Activated CD4-positive, alpha-beta T cell treated with anti-CD3 and anti-CD28 coated beads for 36 hours (primary cell): ENCODE data around the gene FIGN. TPM values are rescaled to one million over a fixed set of nuclear protein-coding genes. Genes with fewer than 3 reads are reported as not detected.

Experiments
- ATAC-seq: fragments of 200-7000 bp; cut with Tn5 transposase; one replicate; pipeline ENCODE4 v1.10.0; 2021; ENCODE audit warnings: mild to moderate bottlenecking, moderate library complexity
- CTCF ChIA-PET: fragments of 350-600 bp; sonication (Branson Sonifier 250); formaldehyde crosslinking; loops from one replicate; lab custom pipeline; 2021; ENCODE audit warnings: antibody characterized with exemption; lab: Charles Lee
- POLR2A ChIA-PET: fragments of 350-600 bp; sonication (Branson Sonifier 250); formaldehyde crosslinking; loops from one replicate; lab custom pipeline; 2021; ENCODE audit warnings: antibody characterized with exemption, inconsistent platforms; lab: Charles Lee
- DNase-seq: peaks from one replicate; pipeline ENCODE4 v3.0.0-alpha.2; 2020
- H3K27ac Mint-ChIP-seq: one replicate; pipeline ENCODE4 v1.8.0; 2021; ENCODE audit warnings: mixed read lengths
- H3K27me3 Mint-ChIP-seq: one replicate; pipeline ENCODE4 v1.8.0; 2021; ENCODE audit warnings: mixed read lengths
- H3K36me3 Mint-ChIP-seq: one replicate; pipeline ENCODE4 v1.8.0; 2021; ENCODE audit warnings: low read depth, mixed read lengths
- H3K4me1 Mint-ChIP-seq: one replicate; pipeline ENCODE4 v1.8.0; 2021; ENCODE audit warnings: mixed read lengths
- H3K4me3 Mint-ChIP-seq: one replicate; pipeline ENCODE4 v1.8.0; 2021; ENCODE audit warnings: mild to moderate bottlenecking, moderate library complexity, mixed read lengths
- H3K9me3 Mint-ChIP-seq: one replicate; pipeline ENCODE4 v1.8.0; 2021; ENCODE audit warnings: low read depth, mixed read lengths
- intact Hi-C, 2 experiments: fragments of 100-400 bp; cut with DNase I in 1 of 2; cut with micrococcal nuclease in 1 of 2; formaldehyde crosslinking; loops; one replicate each; pipeline versions ENCODE4 v1.14.2 to v1.15.1; 2022 to 2024; cut with DNase I, micrococcal nuclease
- total RNA-seq, 2 experiments: library from RNA; stranded (reverse); gene quantifications; one replicate each; pipeline ENCODE4 v1.2.3, GENCODE V29; 2021

The FIGN gene
- total RNA-seq, 2 experiments from 2014 or later = not detected

DNA sequence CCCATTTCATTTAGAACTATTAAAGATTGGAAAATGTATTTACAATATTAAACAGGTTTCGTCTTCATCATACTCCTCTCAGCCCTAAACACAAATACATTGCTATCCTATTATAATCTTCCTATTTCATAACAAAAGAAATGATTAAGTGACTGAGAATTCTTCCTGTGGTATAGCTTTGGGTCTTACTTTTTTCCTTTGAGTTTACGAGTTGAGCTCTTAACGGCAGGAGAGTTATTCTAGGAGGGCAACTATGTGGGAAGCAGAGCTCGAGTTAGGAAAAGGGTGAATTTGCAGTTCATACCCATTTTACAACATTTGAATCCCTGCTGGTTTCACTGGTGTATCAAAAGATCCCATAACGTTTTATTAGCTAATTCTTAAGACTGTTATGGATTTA lies 105.0 kb downstream of the FIGN start:
- Mint-ChIP-seq H3K27ac (no peak overlapping the region), H3K4me1 (no peaks in the 10 kb centered on the region), H3K36me3 (no peaks in the 10 kb centered on the region), H3K9me3 (peaks cover 5% of the 10 kb centered on the region), H3K27me3 (no peaks in the 10 kb centered on the region), H3K4me3 (no peak overlapping the region)
- ATAC-seq (no peak), DNase-seq (no peak)
- POLR2A ChIA-PET = no interaction called here
- CTCF ChIA-PET = interaction anchor here (0.6 to 0.7 kb wide), 2 partner anchors 138 to 229 kb away, joined by 3 to 4 read pairs; no protein-coding TSS in a partner anchor
- intact Hi-C loops = no loop called here

DNA sequence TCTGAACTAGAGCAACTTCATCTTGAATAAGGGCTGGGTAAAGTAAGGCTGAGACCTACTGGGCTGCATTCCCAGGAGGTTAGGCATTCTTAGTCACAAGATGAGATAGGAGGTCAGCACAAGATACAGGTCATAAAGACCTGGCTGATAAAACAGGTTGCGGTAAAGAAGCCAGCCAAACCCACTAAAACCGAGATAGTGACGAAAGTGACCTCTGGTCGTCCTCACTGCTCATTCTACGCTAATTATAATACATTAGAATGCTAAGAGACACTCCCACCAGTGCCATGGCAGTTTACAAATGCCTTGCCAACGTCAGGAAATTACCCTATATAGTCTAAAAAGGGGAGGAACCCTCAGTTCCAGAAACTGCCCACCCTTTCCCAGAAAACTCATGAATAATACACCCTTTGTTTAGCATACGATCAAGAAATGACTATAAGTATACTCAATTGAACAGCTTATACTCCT lies 109.1 kb downstream of the FIGN start:
- Mint-ChIP-seq H3K4me3 (no peak overlapping the region), H3K27ac (no peak overlapping the region), H3K27me3 (no peaks in the 10 kb centered on the region), H3K4me1 (no peaks in the 10 kb centered on the region), H3K36me3 (no peaks in the 10 kb centered on the region), H3K9me3 (peaks cover 2% of the 10 kb centered on the region)
- DNase-seq (no peak), ATAC-seq (no peak)
- ChIA-PET CTCF (no interaction called here), POLR2A (no interaction called here)
- intact Hi-C loops = no loop called here

DNA sequence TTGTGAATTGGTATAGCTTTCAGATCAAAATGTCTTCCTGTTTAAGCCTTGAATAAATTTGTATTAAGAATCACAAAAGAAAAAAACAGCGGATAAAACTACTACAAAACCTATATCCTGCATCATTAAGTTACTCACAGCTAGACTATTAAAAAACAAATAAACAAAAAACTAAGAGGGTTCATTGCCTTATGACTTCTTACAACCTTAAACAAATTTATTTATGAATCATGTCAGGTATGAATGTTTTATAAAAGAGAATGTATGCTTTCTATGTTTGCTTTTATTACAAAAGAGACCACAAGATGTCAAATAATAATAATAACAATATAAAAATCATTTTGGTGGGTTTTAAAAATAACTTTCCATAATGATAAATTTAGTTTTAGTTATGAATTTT lies 109.6 kb downstream of the FIGN start:
- intact Hi-C loops = no loop called here
- Mint-ChIP-seq H3K4me1 (no peaks in the 10 kb centered on the region), H3K9me3 (peaks cover 2% of the 10 kb centered on the region), H3K27me3 (no peaks in the 10 kb centered on the region), H3K36me3 (no peaks in the 10 kb centered on the region), H3K4me3 (no peak overlapping the region), H3K27ac (no peak overlapping the region)
- CTCF ChIA-PET = no interaction called here
- no peak for ATAC-seq
- DNase-seq = no peak
- POLR2A ChIA-PET = no interaction called here

DNA sequence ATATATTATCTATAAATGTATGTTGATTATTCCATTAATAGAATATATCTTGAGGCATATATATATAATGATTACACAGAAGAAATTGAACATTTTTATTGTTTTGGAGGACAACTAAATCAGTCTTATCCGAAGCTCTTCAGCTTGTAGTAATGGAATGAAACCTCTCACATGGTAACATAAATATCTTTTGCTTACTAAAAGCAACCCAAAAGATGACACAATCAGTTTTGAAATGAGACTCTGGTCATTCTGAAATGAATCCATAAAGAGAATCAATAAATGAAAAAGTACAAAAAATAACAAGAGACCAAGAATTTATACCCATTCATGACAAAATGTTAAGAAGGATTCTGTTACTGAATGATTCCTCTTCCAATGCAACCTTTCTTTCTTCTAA lies 110.2 kb downstream of the FIGN start:
- Mint-ChIP-seq H3K27ac (no peak overlapping the region), H3K4me3 (no peak overlapping the region), H3K36me3 (no peaks in the 10 kb centered on the region), H3K9me3 (peaks cover 2% of the 10 kb centered on the region), H3K27me3 (no peaks in the 10 kb centered on the region), H3K4me1 (no peaks in the 10 kb centered on the region)
- DNase-seq (no peak), ATAC-seq (no peak)
- intact Hi-C loops = no loop called here
- ChIA-PET CTCF (interaction anchor here (1.2 kb wide), 1 partner anchor 10 kb away, joined by 4 read pairs; no protein-coding TSS in a partner anchor), POLR2A (no interaction called here)

DNA sequence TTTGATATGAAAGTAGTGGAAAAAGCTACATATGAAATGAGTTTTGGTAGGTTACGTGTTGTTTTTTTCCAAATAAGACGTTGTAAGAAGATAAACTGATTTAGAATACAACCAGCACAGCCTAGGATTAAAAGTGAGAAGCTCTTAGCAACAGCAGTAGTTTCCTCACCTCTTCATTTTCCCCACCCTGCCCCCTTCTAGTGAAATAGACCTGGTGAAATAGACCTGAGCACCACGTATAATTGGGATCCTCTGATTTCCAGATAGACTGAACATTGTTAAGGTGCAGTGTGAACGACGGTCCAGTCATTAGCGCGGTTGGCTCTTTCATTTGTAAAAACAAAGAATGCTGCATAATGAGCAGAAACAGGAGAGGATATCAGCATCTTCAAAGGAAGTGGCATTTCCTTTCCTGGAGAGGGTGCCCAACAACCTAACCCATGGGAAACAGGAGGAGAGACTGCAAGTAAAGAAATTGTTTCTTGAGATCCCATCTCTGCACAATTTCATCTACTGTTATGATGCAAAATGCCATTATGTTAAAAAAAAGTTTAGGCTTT lies 114.3 kb downstream of the FIGN start:
- no peak for ATAC-seq
- Mint-ChIP-seq H3K27ac (no peak overlapping the region), H3K4me1 (no peaks in the 10 kb centered on the region), H3K36me3 (no peaks in the 10 kb centered on the region), H3K4me3 (no peak overlapping the region), H3K27me3 (no peaks in the 10 kb centered on the region), H3K9me3 (peaks cover 2% of the 10 kb centered on the region)
- DNase-seq = no peak
- CTCF ChIA-PET = no interaction called here
- intact Hi-C loops = no loop called here
- POLR2A ChIA-PET = no interaction called here

DNA sequence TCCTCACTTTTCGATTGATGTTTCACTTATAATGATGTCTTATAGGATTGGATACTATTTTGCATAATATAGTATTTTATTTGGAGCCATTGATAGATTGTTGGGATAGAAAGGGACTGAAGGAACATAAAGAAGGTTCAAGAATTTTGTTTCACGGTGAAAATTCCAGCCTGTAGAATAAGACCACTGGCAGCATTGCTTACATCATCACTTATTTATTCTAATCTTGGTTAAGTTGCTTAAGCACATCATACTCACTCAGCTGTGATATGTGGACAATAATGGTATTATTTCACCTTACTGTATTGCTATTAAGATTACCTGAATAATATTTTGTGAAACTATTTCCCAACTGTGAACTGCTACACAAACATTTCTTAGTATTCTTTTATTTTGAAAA lies 118.3 kb downstream of the FIGN start:
- POLR2A ChIA-PET = no interaction called here
- Mint-ChIP-seq H3K4me3 (no peak overlapping the region), H3K36me3 (no peaks in the 10 kb centered on the region), H3K27ac (no peak overlapping the region), H3K27me3 (no peaks in the 10 kb centered on the region), H3K4me1 (no peaks in the 10 kb centered on the region), H3K9me3 (no peaks in the 10 kb centered on the region)
- intact Hi-C loops = no loop called here
- ATAC-seq = no peak
- no peak for DNase-seq
- CTCF ChIA-PET = no interaction called here

DNA sequence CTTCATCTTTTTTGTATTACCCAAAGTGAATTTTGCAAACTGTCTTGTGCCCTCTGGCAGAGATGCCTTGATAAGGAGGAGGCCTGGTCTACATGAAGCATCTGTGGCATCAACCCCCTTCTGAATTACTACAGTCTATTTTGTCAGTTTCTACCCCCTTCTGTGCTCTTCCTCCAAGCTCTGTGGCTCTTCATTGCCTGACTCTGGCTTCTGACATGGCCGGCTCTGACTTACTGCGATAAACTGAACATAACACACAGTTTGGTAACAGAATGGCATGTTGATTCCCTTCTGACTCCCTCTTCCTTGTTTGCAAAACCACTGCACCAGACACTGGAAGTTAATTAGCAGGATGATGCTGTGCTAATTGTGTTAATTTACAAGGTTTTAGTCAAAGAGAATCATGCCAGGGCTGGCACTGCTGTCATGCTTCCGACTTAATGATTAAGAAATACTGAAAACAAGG lies 122.5 kb downstream of the FIGN start:
- H3K36me3 Mint-ChIP-seq = no peaks in the 10 kb centered on the region
- peaks cover 2% of the 10 kb centered on the region for H3K9me3 Mint-ChIP-seq
- H3K27me3 Mint-ChIP-seq = no peaks in the 10 kb centered on the region
- POLR2A ChIA-PET = no interaction called here
- H3K27ac Mint-ChIP-seq = no peak overlapping the region
- CTCF ChIA-PET = no interaction called here
- H3K4me1 Mint-ChIP-seq = no peaks in the 10 kb centered on the region
- ATAC-seq (no peak), DNase-seq (no peak)
- no peak overlapping the region for H3K4me3 Mint-ChIP-seq
- intact Hi-C loops = no loop called here

DNA sequence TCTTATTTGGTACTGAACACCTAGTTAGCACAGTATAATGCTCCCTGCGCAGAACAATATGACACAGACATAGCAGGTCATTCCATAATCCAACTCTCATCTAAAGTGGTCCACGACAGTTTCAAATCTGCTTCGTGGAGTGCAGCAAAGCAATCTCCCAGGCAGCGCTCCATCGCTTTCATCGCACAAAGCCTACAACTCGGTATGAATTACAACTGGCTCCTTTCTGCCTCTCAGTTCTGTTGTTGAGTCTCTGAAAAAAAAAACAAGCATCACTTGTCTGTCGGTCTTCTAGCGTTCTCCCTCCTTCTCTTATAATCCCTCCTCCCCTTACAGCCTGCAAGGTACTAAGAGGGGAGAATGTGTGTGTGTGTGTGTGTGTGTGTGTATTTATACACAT lies 123.5 kb downstream of the FIGN start:
- no peak overlapping the region for H3K27ac Mint-ChIP-seq
- intact Hi-C loops = no loop called here
- DNase-seq (no peak), ATAC-seq (no peak)
- ChIA-PET POLR2A (no interaction called here), CTCF (no interaction called here)
- no peaks in the 10 kb centered on the region for H3K27me3 Mint-ChIP-seq
- H3K36me3 Mint-ChIP-seq = no peaks in the 10 kb centered on the region
- H3K9me3 Mint-ChIP-seq = peaks cover 2% of the 10 kb centered on the region
- H3K4me1 Mint-ChIP-seq = no peaks in the 10 kb centered on the region
- H3K4me3 Mint-ChIP-seq = no peak overlapping the region

DNA sequence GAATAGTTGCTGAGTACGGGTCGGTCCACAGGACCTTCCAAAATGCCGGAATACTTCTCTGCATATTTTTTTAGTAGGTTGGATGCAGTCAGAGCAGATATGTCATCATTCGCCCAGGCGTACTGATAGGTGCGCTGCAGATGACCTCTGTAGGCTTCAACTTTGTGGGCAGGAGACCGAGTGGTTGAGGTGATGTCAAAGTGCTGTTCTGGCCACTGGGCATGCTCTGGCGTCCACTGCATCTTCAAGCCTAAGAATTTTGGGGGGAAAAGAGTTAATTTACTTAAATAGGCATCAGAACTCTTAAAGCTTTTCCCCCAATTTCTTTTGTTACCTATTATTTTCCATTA lies 124.3 kb downstream of the FIGN start:
- intact Hi-C loops = no loop called here
- H3K4me3 Mint-ChIP-seq = no peak overlapping the region
- no peaks in the 10 kb centered on the region for H3K36me3 Mint-ChIP-seq
- H3K27ac Mint-ChIP-seq = no peak overlapping the region
- H3K4me1 Mint-ChIP-seq = no peaks in the 10 kb centered on the region
- peaks cover 2% of the 10 kb centered on the region for H3K9me3 Mint-ChIP-seq
- DNase-seq = no peak
- CTCF ChIA-PET = no interaction called here
- POLR2A ChIA-PET = no interaction called here
- H3K27me3 Mint-ChIP-seq = no peaks in the 10 kb centered on the region
- ATAC-seq = no peak

DNA sequence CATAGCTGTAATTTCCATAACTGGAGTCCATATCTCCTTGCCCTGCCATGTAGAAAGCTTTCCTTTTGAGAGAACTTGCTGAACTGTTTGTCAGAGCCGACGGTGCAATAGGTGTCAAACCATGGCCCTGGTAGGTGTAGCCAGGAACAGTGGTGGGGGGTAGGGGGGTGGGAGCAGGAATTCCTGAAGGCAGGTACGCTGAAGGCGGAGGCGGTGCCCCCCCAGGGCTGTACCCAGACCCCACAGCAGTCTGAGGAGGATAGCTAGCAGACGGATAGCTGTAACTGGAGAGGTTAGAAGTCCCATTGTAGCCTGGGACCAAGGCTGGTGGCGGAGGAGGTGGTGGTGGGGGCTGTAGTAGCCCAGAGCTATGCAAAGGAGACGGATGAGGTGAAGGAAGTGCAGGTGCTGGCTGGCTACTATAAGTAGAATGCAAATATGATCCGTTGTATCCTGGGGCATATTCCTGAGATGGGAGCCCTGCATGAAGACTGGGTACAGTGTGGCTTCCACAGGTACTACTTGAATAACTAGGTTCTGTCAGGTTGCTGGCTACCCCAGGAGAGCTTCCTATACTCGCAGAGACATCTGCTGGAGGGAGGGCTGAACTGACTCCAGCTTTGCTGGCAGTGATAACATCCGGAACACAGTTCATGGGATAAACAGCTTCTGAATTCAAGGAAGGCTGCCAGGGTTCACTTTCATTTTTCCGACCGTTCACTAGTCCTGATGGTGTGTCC lies 124.8 kb downstream of the FIGN start:
- intact Hi-C loops = no loop called here
- DNase-seq (no peak), ATAC-seq (no peak)
- Mint-ChIP-seq H3K36me3 (no peaks in the 10 kb centered on the region), H3K9me3 (peaks cover 2% of the 10 kb centered on the region), H3K27ac (no peak overlapping the region), H3K4me1 (no peaks in the 10 kb centered on the region), H3K27me3 (no peaks in the 10 kb centered on the region), H3K4me3 (no peak overlapping the region)
- ChIA-PET POLR2A (no interaction called here), CTCF (no interaction called here)

DNA sequence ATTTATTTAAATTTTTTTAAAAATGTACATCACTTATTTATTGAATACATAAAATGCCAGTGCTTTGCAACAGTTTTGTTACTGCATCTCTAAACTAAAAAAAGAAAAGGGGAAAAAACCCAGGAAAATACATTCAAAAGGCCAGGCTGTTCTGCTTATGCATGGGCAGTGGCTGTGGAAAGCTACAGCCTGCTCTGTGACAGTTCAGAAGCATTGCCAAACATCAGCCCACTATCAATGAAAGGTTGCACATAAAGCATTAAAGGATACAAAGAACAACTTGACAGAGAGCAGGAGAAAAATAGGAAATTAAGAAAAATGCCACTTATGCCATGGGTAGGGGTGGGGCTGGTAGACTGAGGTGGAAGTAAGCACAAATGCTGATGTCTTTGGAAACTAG lies 128.2 kb downstream of the FIGN start:
- intact Hi-C loops = no loop called here
- no peaks in the 10 kb centered on the region for H3K36me3 Mint-ChIP-seq
- H3K27me3 Mint-ChIP-seq = no peaks in the 10 kb centered on the region
- ATAC-seq (no peak), DNase-seq (no peak)
- POLR2A ChIA-PET = no interaction called here
- no peak overlapping the region for H3K27ac Mint-ChIP-seq
- H3K4me3 Mint-ChIP-seq = no peak overlapping the region
- H3K9me3 Mint-ChIP-seq = peaks cover 2% of the 10 kb centered on the region
- CTCF ChIA-PET = no interaction called here
- no peaks in the 10 kb centered on the region for H3K4me1 Mint-ChIP-seq

DNA sequence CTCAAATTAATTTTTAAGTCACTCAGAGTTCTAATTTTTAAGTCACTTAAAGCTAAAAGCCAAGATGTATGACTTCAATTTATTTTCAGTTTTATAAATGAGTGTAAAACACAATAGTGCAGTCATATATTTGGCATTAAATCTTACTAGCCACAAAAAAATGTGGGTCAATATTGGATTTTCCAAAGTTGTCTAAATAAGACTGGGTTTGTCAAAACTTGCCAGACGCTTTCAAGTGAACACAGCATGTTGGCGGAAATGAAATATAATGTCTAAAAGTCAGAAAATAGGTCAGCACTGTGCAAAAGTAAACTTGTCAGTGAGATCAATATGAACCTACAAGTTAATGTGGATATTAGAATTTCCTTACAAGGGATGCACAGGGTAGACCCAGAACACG lies 128.9 kb downstream of the FIGN start:
- Mint-ChIP-seq H3K9me3 (peaks cover 2% of the 10 kb centered on the region), H3K27ac (no peak overlapping the region), H3K4me3 (no peak overlapping the region), H3K4me1 (no peaks in the 10 kb centered on the region), H3K36me3 (no peaks in the 10 kb centered on the region), H3K27me3 (no peaks in the 10 kb centered on the region)
- intact Hi-C loops = no loop called here
- ChIA-PET POLR2A (no interaction called here), CTCF (no interaction called here)
- ATAC-seq = no peak
- no peak for DNase-seq
